ENCODE measurements around the gene ARHGAP6.

Gene ARHGAP6

DNA sequence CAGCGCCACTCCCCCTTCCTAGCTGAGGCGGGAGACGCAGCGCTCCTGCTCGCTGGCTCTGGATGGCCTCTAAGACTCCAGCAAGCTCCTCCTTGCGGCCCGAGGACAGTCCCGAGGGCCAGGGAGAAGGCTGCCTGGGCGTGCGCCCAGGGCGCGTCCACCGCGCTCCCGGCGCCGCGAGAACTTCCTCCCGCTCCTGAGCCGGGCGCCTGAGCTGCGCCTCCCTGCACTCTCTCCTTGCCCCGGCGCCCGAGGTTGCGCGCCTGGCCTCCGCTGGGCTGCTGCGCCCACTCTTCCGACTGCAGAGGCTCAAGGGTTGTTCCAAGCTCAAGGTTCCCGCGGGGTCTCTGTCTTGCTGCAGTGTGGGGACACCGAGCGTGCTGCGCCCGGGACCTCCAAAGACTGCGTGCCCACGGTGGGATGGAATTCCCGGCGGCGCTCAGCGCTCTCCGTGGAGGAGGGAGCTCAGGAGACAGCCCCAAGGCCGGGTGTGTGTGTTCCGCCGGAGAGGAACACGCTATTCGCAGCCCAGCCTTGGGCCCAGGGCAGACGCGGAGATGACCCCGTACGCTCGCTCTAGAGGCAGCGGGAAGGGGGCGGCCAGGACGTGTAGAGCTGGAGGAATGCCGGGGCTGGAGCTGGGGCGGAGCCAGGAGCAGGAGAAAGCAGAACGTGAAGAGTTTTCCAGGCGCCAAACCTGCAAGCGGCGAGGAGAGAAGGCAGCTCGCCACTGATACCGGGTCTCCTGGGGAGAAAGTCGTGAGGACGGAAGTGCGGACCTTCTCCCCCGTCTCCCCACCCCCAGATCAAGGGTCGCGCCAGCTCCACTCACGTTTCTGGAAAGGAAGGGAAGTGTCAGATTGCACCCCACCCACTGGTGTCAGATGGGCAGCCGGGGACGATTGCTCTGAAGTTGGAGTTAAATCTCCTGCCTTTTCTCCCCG lies at the start of gene ARHGAP6:
TSS of gene ARHGAP6 (minus strand) at position 753 of the 944 bp plus-strand sequence. CDS start 1,092 bp downstream, outside the sequence.
- in situ Hi-C loops (cut with HindIII; ENCODE audit: low sequenced_read_pairs), result no loop called here

DNA sequence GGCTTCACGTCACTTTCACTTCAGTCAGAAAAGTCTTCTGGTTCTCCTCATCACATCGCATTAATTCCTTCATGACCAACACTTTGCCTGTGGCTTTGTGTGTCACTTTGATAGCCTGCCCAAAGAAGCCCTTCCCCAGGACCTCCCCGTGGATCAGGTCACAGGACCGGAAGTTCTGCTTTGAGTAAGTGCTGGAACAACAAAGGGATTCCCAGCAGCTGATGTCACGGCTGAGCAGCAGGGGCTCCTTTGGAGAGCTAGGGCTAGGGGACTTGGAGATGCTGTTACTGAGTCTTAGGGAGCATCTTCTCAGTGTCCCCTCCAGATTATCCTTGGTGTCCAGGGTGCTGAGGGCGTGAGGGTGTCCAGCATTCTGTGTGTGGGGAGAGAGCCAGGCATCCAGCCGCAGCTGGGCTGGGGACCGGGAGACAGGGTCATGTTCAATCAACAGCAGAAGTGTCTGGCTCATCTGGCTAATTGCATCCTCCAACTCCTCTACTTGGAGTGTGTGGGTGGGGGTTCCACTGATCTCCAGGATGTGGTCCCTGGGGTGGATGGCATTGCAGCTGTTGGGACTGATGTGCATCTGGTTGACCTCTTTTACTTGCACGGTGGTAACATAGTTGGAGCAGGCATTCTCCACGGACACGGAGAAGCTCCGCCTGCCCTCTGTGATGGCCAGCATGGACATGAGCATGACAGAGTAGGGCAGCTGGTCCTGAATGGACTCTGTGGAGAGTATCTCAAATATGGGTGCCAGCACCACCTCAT lies 39.2 kb upstream of the ARHGAP6 start:
- in situ Hi-C loops (cut with HindIII; ENCODE audit: low sequenced_read_pairs), result no loop called here

DNA sequence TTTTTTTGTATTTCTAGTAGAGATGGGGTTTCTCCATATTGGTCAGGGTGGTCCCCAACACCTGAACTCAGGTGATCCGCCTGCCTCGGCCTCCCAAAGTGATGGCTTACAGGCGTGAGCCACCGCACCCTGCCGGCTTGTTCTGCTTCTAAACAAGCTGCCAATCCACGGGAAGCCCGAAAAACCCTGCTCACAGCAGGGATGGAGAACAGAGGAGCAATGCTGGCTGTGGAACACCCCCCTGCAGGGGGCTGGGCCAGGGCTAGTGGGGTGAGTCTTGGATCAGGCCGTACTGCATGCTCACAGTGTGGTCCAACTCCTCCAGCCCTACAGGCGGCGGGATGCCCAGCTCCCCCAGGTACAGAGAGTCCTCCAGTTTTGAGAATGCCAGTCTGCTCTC lies 38.1 kb upstream of the ARHGAP6 start:
- in situ Hi-C loops (cut with HindIII; ENCODE audit: low sequenced_read_pairs), result no loop called here

- in situ Hi-C loops (cut with HindIII; ENCODE audit: low sequenced_read_pairs), result no loop called here
These were observed 37.4 kb upstream of the ARHGAP6 start for GRCh38 chrX:11702965-11703631.

- in situ Hi-C loops (cut with HindIII; ENCODE audit: low sequenced_read_pairs), result no loop called here
These were observed 36.7 kb upstream of the ARHGAP6 start for GRCh38 chrX:11702420-11702819.

- in situ Hi-C loops (cut with HindIII; ENCODE audit: low sequenced_read_pairs), result no loop called here
These were observed 33.0 kb upstream of the ARHGAP6 start for GRCh38 chrX:11698702-11699101.

DNA sequence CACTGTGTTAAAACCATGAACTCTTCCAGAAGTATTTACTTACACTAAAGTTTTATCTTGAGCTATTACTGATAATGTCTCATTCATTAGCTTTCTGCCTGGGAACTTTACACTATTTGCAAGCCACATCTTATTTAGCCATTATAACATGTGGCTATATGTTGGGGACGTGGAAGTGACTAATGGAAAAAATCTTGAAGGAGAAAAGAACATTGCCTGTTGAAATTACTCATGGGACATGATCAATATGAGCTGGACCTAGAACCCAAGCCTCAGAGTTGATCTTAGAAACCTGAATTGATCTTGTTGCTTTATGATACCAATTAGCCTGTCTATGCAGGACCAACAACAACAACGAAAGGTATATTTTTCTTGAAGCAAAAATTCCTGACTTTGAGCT lies 22.5 kb upstream of the ARHGAP6 start:
- in situ Hi-C loops (cut with HindIII; ENCODE audit: low sequenced_read_pairs), result no loop called here

DNA sequence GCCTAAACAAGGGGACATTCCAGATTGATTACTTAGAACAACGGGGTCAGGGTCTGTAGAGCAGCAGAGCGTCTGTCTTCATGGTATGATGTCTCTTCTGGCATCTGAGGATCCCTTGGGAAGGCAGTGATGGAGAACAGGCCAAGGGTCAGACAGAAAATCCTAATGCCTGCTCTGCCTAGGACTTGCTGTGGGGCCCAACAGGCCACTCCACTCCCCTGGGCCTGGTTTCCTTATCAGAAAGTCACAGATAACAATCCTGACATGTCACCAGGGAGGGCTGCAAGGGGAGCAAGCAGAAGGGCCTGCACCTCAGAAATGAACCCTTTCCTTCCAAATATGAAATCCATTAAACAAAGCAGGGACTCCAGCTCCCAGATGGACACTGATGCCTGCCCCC lies 21.4 kb upstream of the ARHGAP6 start:
- in situ Hi-C loops (cut with HindIII; ENCODE audit: low sequenced_read_pairs), result no loop called here

DNA sequence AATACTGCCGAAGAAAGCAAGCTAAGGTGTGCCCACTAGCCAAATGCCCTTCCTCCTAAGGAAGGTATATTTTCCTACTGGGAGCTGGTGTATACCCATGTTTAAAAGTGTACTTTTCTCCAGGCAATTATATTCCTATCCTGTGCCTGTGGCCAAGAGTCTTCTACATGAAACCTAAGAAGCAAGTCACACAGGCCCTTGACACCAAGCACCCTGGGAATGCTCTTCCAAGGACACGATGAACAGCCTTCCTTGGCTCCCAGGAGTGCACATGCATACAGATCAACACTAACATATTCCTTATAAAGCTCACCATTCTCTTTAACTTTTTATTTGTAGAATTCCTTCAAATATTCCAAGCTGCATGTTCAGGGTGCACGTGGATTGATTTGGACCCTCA lies 17.3 kb upstream of the ARHGAP6 start:
- in situ Hi-C loops (cut with HindIII; ENCODE audit: low sequenced_read_pairs), result no loop called here

DNA sequence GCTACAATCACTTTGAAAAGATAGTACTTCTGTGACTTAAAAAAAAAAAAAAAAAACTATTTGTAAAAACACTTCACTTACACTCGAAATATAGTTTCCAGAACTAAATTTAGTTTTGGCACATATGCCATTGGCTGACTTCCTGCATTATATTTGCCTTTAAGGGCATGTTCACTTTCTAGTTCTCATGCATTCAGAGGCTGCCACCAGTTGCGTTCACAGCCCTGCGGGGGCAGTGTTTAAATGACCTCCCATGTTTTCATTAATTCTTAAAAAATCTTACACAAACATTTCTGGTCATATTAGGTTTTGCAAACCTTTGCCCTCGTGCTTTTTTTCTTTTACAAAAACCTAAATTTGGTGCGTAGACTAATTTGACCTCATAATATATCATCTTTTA lies 12.4 kb upstream of the ARHGAP6 start:
- in situ Hi-C loops (cut with HindIII; ENCODE audit: low sequenced_read_pairs), result no loop called here

- in situ Hi-C loops (cut with HindIII; ENCODE audit: low sequenced_read_pairs), result no loop called here
These were observed 6.5 kb upstream of the ARHGAP6 start for GRCh38 chrX:11672213-11672612.

DNA sequence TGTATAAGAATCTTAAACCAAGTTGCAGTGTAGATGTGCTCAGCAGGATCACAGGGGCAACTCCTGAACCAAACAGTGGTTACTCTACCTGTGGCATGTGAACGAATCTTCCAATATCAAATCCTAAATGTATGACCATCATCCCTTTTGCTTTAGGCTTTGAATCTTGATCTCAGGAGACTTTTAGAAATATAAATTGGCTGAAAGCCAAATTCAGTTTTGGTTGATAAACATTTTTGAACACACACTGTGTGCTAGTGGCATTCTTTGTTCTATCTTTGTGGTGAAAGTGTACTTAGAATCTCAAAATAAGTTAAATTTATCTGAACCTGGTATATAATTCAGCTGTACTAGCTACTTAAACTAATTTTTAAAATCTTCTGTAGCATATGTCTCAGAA lies 4.6 kb upstream of the ARHGAP6 start:
- in situ Hi-C loops (cut with HindIII; ENCODE audit: low sequenced_read_pairs), result no loop called here

DNA sequence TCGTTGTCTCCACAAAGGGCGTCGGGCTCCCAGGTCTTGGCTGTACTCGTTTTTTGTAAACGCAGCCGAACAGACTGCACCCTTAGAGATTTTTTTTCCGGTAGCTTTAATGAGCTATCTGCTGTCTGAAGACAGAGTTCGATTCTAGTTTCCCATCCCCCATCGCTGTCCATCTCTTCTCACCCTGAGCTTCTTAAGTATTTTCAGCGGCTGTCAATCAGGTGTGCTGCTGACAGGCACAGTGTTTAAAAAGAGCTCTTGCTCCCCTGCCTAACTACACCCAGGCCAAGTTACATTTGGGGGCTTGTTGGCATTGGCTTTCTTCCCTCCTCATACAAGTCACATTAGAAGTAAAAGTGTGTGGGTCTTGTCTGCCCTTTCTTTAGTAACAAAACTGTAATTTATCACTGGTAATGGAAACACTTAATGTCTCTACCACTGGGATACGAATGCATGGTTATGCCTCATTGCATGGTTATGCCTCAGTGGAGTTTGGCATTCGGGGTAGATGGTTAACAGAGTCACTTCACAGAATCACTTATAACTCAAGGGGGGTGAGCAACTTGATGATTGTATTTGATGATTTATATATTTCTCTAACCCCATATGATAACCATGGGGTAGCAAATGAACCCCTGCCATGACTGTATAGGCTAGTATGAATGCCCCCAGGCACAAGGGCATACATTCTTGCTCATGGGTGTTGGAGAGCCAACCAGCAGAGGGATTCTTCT lies 1.4 kb upstream of the ARHGAP6 start:
- in situ Hi-C loops (cut with HindIII; ENCODE audit: low sequenced_read_pairs), result no loop called here

- in situ Hi-C loops (cut with HindIII; ENCODE audit: low sequenced_read_pairs), result no loop called here
These were observed 444 bp upstream of the ARHGAP6 start for GRCh38 chrX:11666164-11666563.

DNA sequence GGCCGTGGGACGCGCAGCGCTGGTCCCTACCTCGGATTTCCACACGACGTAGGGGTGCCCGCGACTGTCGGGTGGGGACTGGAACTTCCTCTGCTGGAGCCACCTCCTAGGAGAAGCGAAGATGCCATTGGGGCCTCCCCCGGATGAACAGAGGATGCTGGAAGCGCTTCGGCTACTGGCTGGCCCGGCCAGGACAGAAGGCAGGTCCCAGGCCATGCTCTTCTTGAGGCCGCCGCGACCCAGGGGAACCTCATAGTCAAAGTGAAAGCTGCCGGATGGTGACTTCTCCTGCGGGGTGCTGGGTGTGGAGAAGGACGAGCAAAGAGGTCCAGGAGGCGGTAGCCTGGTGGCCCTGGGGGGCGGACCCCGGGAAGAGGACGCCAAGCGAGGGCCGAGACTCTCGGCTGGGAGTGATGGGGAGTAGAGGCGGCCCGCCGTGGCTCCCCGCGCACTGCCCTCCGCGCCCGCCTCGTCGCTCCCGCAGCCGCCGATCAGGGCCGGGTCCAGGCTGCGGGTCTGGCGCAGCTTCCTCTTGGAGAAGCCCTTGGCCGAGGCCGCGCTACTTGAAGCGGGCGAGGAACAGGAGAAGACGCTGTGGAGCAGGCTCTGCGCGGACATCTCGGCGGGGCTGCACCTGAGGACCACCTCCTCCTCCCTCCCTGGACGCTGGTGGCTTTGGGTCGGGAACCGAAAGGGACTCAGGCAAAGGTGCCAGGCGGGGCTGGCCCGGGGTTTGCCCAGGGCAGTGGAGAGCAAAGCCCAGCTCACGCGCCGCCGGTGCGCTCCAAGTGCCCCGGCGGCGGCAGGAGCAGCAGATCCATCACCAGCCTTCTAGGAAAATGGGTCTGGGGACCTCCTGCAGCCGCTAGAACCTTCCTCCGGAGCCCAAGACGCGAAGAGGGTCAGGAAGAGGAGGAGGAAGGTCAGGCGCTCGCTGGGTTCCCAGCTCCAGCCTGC lies 1.2 kb downstream of the ARHGAP6 start:
- in situ Hi-C loops (cut with HindIII; ENCODE audit: low sequenced_read_pairs), result no loop called here

- in situ Hi-C loops (cut with HindIII; ENCODE audit: low sequenced_read_pairs), result no loop called here
These were observed 1.9 kb downstream of the ARHGAP6 start for GRCh38 chrX:11663875-11664210.

DNA sequence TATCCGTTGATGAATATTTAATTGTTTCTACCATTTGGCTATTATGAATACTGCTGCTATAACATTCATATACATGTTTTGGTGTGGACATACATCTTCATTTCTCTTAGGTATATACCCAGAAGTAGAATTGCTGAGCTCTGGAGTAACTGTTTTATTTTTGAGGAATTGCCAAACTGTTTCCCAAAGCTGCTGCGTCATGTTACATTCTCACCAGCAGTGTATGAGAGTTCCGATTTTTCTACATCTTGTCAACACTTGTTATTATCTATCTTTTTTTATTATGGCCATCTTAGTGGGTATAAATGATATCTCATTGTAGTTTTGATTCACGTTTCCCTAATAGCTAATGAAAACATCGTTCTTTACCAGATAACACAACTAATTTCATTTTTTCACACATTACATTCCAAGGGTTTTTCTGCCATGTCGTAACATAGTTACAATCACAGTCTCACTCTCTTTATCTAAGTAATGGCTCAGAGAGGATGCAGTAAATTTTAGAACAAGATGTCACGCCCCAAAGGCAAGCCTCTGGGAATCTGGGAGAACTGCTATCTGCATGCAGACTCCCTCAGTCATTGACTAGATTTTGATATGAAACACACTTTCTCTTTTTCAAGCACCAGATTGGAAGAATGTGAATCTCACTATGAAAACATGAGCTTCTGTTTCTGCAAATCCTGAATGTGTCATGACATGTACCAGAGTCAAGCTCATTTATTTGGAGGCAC lies 10.3 kb downstream of the ARHGAP6 start:
- in situ Hi-C loops (cut with HindIII; ENCODE audit: low sequenced_read_pairs), result no loop called here

DNA sequence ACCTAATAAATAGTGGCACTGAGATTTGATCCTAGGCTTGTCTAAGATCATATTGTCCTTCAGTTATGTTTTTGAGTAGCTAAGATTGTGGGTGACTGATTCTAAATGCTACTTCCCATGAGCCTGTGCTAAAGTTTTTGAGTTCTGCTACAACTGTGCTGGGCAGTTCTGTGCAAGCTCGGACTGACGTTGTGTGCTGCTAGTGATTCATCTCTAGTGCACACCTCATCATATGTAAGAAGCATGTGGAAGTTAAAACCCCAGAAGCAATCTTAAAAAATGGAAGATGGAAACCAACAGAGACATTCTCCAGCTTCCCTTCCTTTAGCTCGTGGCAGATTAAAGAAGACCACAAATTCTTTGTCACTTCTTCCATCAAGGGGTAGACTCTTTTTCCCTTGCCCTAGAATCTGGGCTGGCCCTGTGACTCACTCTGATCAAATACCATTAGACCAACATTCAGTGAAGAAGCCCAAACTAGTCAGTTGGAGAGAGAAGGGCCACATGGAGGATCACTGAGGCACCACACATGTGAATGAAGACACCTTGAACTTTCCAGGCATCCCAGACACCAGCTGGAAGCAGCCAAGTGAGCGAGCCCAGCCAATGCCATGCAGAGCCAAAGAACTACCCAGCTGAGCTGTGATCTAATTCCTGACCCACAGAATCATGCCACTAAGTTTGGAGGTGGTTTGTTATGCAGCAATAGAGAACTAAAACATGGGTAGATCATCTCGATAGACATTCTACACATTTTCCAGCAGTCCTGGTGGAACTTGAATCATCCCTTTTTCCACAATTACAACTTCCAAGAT lies 16.8 kb downstream of the ARHGAP6 start:
- in situ Hi-C loops (cut with HindIII; ENCODE audit: low sequenced_read_pairs), result no loop called here

All from endothelial cell of hepatic sinusoid (primary cell).